Testis (tissue), 2 donors: ENCODE results near the gene PHACTR3.

ENCODE experiments used
- CTCF ChIP-seq, 3 experiments: fragments of 450-650 bp in 2 of 3; fragments of 200-600 bp in 1 of 3; sonication (generic) in 1 of 3; IDR thresholded peaks; one replicate each; pipeline ENCODE4 v1.5.1; 2016 to 2019; ENCODE audit warnings: antibody characterized with exemption in 3 of 3, mild to moderate bottlenecking in 2 of 3, moderate library complexity in 1 of 3
- POLR2A ChIP-seq: fragments of 450-650 bp; IDR thresholded peaks from one replicate; pipeline ENCODE4 v1.6.1; 2017; ENCODE audit warnings: antibody characterized with exemption, mild to moderate bottlenecking, moderate library complexity

- TF ChIP-seq CTCF (IDR thresholded peaks at IDR 0.05) (no peak), POLR2A (no peak)
Observed at GRCh38 chr20:59748619-59749191, 144.4 kb downstream of the PHACTR3 start.
